GM21526 (cell line): ENCODE data around the gene ODC1.

ENCODE experiments used
- ATAC-seq: cut with Tn5 transposase; IDR thresholded peaks from one replicate; pipeline ENCODE4 v1.9.1; 2021; ENCODE audit warnings: moderate library complexity; ENCODE audit not compliant: unreplicated experiment, low FRiP score

Gene ODC1

GRCh38 chr2:10422251-10422650 lies 25.9 kb downstream of the ODC1 start:
- ATAC-seq: no peak

- ATAC-seq: no peak
Observed at GRCh38 chr2:10419553-10420257, 28.4 kb downstream of the ODC1 start.

- ATAC-seq: no peak
Observed at GRCh38 chr2:10417551-10418335, 30.4 kb downstream of the ODC1 start.

DNA sequence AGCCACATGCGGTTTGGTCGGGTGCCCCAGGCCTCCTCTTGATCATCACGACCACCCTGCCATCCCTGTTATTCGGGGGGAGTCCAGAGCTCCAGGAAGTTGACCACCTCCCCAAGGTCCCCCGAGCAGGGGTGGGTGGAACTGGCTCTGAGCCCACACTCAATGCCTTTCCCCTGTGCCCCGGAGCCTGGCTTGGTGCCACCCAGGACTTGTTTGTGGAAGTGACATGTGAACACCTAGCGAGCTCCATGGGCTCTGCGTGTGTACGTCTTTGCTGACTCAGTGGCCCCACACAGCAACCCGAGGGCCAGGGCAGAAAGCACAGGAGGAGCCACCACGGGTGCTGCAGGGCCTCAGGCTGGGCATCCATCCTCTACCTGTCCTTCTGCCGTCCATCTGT lies 32.5 kb downstream of the ODC1 start:
- ATAC-seq: no peak

DNA sequence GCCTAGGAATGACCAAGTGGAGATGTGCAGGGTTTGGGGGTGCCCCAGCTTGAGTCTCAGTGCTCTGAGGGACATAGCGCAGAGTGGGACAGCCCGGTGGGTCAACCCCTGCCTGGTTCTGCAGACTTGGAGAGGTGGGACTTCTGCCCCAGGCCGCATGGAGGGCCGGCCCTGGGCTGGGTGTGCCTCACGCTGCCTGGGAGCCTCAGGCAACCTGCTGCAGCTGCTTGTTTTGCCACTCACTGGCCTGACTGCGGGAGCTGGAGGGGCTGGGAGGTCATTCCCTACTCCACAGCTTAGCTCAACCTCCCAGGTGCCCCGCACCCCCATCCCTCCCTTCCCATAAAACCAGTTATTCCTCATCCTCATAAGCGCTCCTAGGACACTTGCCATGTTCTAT lies 33.1 kb downstream of the ODC1 start:
- no peak for ATAC-seq

- no peak for ATAC-seq
Observed at GRCh38 chr2:10414591-10414990, 33.5 kb downstream of the ODC1 start.

GRCh38 chr2:10413991-10414451 lies 34.1 kb downstream of the ODC1 start:
- no peak for ATAC-seq

DNA sequence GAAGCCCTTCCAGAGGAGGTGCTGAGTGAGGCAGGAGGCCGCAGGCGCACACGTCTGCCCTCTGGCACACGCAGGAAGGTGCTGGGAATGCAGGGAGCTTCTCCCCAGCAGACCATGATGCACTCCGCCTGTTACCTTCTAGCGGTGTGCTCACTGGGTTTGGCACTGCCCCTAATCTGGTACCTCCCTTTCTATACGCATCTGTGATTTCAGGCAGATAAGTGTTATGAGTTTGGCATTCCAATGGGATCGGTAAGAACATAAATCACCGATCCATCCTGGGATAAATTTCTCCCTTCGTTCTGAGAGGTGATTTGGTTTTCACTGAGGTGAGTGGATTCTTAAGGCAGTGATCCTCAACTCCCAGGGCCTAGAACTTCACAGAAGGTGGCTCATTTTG lies 34.6 kb downstream of the ODC1 start:
- no peak for ATAC-seq

DNA sequence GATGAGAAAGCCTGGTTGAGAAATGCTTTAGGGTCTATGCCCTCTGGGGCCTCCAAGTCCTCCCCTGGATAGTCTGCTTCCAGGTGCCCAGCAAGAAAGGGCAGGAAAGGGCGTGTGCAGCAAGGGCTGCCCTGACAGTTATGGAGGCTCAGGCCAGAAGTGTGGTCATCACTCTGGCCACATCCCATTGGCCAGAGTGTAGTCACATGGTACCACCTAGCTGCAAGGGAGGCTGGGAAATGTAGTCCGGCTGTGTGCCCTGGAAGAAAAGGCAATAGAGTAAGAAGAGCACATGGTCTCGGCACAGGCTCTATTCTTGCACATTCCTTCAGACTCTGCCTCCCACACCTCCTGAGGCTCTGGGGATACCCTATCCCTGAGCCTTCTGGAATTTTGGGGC lies 35.7 kb downstream of the ODC1 start:
- peak; percentile 29 for ATAC-seq

DNA sequence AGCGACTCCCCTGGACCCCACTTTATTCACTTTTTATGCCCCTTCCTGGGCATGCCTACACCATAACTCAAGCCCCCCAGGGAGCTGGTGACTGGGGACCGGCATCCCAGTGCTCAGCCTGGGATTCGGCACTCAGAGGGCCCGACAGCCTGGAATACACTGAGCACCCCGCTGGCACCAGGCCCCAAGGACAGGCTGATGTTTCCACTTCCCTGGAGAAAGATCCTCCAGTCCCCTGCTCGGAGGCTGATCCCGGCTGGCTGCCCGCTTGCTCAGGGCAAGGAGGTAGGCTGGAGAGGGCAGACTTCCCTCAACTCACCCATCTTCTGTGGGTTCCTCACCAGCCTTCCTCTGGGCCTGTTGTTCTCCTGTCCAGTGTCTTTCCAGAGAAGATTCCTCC lies 36.6 kb downstream of the ODC1 start:
- ATAC-seq: no peak

- no peak for ATAC-seq
Observed at GRCh38 chr2:10410823-10411437, 37.2 kb downstream of the ODC1 start.

DNA sequence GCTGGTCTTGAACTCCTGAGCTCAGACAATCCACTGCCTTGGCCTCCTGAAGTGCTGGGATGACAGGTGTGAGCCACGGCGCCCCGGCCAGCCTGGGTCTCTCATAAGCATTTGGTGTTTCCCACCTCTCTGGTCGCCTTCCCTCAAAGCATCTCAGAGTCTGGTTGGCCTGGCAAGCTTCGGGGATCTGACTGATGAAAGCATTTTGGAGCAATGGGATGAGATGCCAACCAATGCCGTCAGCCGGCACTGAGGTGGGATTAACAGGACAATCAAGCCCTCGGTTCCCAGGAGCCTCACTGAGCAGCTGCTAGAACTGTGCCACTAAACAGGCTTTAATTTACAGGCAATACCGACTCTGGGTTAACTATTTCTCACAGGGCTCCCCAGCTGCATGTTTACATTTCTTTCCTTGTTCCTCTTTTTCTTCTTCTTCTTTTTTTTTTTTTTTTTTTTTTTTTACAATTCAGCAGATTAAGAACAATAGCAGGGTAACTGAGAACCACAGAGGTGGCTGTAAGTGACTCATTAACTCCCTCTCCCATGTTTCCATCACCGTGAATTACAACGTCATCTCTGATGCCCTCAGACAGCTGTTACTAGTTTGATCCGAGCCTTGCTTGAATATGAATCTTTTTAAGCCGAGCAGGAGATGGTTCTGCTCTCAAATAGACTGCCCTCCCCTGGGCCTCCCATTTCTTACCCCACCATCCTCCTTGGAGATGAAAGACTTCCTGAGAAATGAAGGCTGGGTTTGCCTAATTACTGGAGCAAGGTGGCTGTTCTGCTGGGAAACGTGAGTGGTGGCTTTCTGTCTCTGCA lies 37.9 kb downstream of the ODC1 start:
- peak; percentile 41 for ATAC-seq

GRCh38 chr2:10408649-10409579 lies 39.2 kb downstream of the ODC1 start:
- peak; percentile 56 for ATAC-seq

GRCh38 chr2:10407841-10408648 lies 40.1 kb downstream of the ODC1 start:
- peak; percentile 39 for ATAC-seq

- no peak for ATAC-seq
Observed at GRCh38 chr2:10407432-10407831, 40.7 kb downstream of the ODC1 start.

DNA sequence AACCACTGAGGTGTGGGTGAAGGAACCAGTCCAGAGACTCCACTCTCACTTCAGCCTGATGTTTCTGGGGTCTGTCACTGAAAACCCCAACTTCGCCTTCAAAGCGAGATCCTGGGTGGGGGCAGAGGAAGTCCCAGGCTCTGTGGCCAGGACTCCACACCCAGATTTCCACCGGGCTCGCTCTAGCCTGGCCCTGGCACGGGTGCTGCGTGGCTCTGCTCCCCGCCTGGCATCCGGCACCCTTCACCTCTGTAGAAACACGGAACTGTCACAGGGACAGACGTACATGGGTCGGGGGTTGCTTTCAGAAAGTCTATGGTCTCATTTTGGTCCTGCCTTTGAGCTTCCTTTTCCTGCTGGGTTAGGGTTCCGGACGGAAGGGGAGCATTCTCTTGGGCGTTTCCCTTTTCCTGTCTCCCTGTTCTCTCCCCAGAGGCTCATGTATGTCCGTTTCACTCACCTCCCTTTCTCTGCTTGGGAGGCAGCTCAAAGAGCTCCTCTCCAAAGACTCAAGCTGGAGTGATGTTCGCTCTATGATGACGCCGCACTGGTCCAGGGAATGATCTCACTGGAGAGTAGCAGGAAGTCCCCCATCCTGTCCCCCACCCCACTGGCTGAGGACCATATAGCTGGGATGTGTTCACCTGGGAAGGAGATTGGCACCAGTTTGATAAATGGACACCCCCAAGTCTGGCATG lies 41.5 kb downstream of the ODC1 start:
- no peak for ATAC-seq

- ATAC-seq: no peak
Observed at GRCh38 chr2:10406016-10406415, 42.1 kb downstream of the ODC1 start.

DNA sequence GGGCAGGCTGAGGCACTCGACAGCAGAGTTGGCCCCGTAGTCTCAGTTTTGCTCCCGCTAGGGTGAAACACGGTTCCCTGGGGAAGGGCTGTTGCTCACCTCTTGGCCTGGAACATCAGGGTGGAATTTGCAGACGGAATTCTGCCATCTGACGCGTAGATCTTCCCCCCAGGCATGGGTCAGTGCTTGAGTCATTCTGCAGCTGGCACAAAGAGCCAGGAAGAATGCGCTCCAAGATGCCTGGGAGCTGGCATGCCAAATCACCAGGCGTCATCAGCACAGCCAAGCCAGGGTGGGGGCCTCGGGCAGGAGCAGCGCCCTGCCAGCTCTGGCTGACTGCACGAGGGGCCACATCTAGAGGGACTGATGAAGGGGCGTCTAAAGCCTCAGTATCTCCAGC lies 42.7 kb downstream of the ODC1 start:
- no peak for ATAC-seq
